HG03064 (cell line): ENCODE results near the gene BAG2.

ENCODE experiments used
- ATAC-seq: cut with Tn5 transposase; IDR thresholded peaks from one replicate; pipeline ENCODE4 v1.9.1; 2021; ENCODE audit warnings: low read depth; ENCODE audit not compliant: unreplicated experiment

BAG2 gene

GRCh38 chr6:57173886-57174510, 1.9 kb downstream of the BAG2 start:
- ATAC-seq: no peak

GRCh38 chr6:57174511-57174907, 2.4 kb downstream of the BAG2 start:
- no peak for ATAC-seq

GRCh38 chr6:57177545-57178265, 5.6 kb downstream of the BAG2 start:
- no peak for ATAC-seq

DNA sequence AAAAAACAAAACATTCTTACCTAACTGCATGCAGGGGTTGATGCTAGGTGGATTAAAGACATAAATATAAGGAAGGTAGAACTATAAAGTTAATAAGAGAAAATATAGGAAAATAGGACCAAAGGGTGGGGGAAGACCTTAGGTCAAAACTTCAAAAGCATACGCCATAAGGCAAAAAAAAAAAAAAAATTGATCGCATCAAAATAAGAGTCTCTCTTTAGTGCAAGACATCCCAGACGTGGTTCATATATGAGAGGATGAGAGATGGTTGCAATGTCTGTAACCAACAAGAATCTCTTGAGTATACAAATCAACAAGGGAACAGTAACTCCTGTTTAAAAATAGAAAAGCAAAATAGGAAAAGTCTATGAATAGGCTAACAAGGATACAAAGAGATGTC, 8.5 kb downstream of the BAG2 start:
- ATAC-seq: no peak

DNA sequence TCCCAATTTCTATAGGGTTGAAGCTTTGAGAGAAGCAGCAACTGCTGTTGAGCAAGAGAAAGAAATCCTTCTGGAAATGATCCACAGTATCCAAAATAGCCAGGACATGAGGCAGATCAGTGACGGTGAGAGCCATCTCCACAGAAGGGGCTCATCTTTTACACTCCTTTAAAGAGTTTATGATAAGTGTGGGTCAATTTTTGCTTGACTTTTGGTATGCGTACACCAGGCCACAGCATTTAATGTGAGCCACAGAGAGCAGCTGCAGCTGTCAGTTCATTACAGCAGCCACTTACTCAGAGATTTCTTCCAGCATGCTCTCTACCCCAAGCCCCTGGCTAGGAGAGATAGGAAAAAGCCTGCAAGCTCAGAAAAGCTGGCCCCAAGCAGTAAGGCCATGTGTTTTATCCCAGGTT, 9.9 kb downstream of the BAG2 start:
- no peak for ATAC-seq

DNA sequence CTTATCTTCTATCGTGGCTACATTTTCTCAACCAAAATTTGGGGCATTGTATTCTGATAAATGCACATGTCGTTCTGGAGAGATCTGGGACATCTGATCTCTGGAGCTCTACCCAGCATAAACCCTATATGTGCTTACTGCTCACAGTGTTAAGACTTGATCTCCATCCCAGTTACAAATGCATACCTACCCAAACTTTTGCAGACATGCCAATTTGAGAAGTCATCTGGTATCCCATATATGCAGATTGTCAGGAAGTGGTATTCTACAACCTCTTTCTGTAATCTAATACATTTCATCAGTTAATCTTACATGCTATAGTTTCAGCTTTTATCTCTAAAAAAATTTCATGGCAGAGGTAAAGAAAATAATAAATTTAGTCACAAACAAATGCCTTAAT, 11.2 kb downstream of the BAG2 start:
- ATAC-seq: no peak

DNA sequence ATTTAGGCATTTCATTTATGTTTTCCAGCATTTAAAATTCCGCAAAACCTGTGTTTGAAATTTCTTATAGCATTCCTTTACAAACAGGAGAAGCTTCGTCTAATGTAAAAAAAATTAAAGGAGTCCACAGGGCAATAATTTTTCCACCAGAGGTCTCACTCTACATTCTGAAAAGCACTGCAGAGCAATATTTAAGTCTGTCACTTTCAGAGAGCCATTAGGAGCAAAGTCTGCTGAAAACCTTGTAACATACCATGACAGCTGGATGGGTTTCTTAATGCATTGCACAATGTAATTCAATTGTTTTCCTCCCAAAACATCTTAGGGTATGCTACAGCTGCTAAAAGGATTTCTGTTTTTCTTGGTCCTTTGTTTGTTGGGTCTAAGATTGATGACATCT, 18.0 kb downstream of the BAG2 start:
- no peak for ATAC-seq

DNA sequence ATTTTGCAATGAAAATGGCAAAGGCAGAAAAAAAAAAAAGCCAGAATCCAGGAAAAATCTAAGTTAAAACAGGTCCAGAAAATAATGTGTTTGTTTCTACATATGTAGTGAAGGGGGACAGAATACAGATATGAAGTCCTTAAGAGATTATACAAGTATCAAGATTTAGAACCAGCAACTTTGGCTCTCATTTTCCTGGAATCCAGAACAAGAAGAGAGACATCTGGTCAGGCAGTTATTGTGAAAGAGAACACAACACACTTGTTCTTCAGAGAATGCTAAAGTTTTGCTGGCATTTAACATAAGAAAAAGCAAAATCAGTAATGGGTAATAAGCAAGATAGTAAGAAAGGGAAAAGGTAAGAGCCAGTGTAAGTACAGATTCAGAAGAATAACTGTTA, 21.1 kb downstream of the BAG2 start:
- no peak for ATAC-seq

- no peak for ATAC-seq
Measured at GRCh38 chr6:57195457-57195856, 23.3 kb downstream of the BAG2 start.

GRCh38 chr6:57198926-57199636, 27.0 kb downstream of the BAG2 start:
- ATAC-seq: no peak

DNA sequence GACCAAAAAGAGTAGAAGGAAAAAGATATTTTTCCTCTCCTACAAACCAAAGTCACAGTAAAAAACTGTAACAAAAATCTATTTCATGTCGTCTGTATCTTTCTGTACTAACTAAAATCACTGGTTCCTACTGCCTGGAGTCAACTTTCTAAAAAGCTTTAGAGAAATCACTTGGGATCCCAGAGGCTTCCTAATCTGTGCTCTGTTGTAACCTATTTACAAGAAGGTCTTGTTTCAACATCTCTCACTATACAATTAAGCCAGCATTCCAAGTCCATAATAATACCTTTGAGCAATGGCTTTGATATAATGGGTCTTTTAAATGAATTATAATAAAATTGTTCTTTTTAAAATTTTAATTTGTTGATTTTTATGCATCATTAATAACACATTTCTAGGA, 29.6 kb downstream of the BAG2 start:
- ATAC-seq: no peak

GRCh38 chr6:57205550-57206328, 33.6 kb downstream of the BAG2 start:
- no peak for ATAC-seq

DNA sequence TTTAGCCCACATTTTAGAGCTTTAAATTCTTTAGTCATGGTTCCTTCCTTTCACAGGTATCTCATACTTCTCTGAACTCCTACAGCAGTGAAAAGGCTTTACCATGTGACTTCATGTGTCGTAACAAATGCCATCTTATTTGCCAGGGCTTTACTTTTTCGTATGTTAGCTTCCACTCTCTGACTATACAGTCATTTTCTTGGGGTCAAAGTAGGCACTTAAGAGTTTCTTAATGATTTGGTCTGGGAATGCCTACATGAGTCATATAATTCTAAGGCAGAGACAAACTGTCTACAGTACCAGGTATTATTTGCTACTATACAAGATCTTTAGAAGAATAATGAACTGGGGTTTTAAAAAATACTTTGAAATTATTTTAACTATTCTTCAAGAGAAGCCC, 35.0 kb downstream of the BAG2 start:
- ATAC-seq: no peak

DNA sequence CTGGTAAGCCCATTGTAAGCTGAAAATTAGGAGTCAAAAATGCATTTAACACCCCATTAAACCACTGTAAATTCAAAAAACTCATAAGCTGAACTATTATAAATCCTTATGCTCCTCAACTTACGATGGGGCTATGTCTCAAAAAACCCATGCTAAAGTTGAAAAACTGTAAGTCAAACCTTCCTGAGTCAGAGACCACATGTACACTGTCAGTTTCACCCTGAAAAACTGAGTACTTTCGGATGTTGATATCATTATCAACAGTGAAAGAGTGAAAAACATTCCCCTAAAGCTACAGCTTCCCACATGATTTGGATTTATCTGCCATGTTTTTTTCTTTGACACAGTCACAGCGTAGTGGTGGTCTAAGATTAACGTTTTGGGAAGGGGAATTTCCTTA, 35.7 kb downstream of the BAG2 start:
- ATAC-seq: no peak

DNA sequence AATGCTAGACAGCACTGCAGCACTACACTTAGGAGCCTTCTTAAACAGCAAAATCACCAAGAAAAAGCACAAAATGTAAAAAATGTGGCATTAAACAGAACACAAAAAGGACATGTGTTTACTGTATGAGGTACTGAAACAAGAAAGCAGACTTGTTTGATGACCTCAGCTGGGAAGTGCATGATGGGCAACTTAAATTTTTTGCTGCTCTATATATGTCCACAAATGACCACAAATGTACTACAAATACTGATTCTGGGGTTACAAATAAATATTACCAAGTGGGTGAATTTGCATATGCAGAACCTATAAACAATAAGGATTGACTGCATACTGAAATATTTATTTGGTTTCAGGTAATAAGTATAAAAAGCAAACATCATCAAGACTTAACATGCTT, 36.9 kb downstream of the BAG2 start:
- no peak for ATAC-seq

- no peak for ATAC-seq
Measured at GRCh38 chr6:57210060-57210459, 37.9 kb downstream of the BAG2 start.

- ATAC-seq: no peak
Measured at GRCh38 chr6:57215260-57215659, 43.1 kb downstream of the BAG2 start.

DNA sequence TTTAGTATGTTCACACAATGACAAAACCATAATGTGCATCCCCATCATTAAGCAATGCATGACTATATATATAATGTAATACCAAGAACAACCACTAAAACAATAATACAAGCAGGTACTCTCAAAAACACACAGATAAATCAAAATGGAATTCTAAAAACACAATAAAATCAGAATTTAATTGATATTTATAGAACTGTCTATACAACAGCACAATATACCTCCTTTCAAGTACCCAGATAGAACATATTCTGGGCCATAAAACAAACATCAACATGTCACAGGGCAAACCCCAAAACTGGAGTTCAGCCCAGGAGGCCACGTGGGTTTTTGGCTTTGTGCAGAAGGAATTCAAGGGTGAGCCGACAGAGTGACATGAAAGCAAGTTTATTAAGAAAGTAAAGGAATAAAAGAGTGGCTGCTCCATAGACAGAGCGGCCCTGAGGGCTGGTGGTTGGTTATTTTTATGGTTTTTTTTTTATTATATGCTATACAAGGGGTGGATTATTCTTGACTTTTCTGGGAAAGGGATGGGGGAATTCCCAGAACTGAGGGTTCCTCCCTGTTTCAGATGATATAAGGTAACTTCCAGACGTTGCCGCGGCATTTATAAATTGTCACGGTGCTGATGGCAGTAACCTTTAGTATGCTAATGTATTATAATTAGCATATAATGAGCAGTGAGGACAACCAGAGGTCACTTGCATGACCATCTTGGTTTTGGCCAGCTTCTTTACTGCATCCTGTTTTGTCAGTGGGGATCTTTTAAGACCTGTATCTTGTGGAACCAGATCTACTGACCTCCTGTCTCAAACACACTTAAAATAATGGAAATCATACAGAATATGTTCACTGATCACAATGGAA, 44.3 kb downstream of the BAG2 start:
- ATAC-seq: no peak

DNA sequence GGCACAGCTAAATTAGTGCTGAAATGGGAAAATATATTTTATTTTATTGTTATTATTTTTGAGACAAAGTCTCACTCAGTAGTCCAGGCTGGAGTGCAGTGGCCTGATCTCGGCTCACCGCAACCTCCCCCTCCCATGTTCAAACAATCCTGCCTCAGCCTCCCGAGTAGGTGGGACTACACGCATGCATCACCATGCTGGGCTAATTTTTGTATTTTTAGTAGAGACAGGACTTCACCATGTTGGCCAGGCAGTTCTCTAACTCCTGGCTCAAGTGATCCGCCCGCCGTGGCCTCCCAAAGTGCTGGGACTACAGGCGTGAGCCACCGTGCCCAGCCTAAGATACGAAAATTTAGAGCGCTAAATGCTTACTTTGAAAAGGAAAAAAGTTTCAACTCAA, 45.1 kb downstream of the BAG2 start:
- no peak for ATAC-seq

- no peak for ATAC-seq
Measured at GRCh38 chr6:57220083-57220703, 48.1 kb downstream of the BAG2 start.
